ELF-1 (cell line): Measurements from ENCODE around the gene KLHL2.
A peak's percentile ranks its signal among the peaks of the same experiment; 100 is the strongest.

ENCODE experiments used
- DNase-seq: peaks from one replicate; pipeline ENCODE4 v3.0.0-alpha.2; 2016; ENCODE audit warnings: low read depth, low spot score

KLHL2 gene

DNA sequence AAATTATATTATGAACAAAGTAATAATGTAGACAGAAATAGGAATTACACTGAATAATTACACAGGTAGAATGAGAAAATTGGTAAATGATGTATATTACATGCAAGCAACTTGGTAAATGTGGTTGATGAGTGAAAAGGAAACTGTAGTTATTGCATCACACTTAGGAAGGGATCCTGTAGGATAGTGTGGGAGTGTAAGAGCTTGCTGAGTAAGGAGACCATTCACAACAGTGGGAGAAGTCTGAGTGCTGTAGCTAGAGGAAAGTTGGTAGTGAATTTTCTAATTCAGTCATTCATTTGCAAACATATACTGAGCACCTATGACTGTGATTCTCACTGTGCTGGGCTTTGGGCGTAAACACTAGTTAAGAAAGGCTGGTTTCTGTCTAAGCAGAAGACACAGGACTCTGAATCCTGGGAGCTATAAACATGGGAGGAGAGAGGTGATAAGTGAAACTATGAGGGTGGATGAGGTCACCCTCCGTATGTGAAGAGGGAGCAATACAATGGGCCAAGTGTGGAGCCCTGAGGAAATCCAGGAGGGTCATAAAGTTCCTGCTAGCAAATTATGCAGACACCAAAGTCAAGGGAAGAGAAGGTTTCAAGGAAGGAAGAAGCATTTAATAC, 157.2 kb downstream of the KLHL2 start:
- DNase-seq: peak; percentile 60

DNA sequence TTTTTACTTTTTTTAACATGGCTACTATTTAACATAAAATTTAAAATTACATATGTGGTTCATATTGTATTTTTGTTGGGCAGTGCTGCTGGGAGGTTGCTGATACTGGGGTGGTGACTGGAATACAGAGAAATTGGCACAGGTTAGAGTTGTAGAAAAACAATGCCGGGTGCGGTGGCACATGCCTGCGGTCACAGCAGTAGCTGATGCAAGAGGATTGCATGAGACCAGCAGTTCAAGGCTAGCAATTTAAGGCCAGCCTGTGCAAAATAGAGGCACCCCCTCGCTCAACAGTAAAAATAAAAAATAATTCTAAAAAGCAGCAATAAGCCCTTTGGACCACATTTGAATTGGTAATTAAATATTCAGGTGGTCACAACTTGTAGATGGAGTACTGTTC, 159.7 kb downstream of the KLHL2 start:
- no peak for DNase-seq

DNA sequence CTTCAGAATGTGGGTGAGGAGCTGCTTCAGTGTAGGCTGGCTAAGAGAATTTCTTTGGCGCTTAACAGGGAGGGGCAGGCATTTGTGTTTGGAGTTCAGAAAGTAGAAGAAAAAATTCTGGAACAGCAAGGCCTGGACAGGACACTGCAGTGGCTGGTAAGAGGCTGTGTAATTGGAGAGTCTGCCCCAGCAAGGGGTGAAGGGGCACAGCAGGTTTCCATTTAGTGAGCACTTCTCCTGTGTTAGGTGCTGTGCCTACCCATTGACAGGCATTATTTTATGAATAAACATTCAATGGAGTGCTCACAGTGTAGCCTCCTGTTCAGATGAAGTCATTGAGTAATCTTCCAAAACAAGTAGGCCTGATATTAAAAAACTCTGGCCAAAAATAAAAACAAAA, 160.8 kb downstream of the KLHL2 start:
- DNase-seq: no peak

DNA sequence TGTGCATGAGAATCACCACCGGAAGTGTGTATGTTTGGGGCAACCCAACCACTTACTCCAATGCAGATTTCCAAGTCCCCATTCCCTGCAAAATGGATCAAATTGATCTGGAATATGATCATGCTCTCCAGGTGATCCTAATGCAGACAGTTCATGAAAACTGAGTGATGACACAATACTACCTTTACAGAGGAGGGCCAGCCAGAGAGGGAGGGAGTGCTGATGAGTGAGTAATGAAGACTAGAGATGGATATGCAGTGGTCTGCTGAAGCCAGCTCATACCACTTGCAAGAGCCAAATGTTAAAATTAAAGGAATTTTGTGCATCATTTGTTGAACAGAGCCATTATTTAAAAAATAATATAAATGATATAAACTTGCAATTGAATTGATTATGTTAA, 161.2 kb downstream of the KLHL2 start:
- DNase-seq: no peak

DNA sequence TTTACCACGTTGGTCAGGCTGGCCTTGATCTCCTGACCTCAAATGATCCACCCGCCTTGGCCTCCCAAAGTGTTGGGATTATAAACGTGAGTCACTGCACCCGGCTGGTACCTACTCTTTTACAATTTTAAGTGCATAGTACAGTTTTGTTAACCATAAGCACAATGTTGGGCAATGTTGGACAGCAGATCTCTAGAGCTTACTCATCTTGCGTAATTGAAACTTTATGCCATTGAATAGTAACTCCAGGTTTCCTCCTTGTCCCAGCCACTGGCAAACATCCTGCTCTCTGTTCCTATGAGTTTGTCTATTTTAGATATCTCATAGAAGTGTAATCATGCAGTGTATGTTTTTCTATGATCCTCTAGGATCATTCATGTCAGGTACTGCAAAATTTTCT, 162.2 kb downstream of the KLHL2 start:
- no peak for DNase-seq

DNA sequence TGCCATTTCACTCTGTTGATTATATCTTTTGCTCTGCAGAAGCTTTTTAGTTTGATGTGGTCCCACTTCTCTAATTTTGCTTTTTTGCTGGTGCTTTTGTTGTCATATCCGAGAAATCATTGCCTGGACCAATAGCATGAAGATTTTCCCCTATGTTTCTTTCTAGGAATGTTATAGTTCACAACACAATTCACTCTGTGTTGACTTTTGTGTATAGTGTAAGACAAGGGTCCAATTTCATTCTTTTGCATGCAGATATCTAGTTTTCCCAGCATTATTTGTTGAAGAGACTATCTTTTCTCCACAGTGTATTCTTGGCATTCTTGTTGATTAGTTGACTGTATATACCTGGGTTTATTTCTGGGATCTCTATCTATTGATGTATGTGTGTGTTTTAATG, 163.2 kb downstream of the KLHL2 start:
- DNase-seq: no peak
